Fibroblast of villous mesenchyme (primary cell): Measurements from ENCODE around the gene THG1L. TPM values are rescaled to one million over a fixed set of nuclear protein-coding genes. Genes with fewer than 3 reads are reported as not detected.
"Not testable (repeated sequence)": the region's sequence is repeated elsewhere in the genome, so short reads cannot be mapped to it uniquely, and the experiment has no call there.

Experiments
- DNase-seq: peaks from one replicate; pipeline ENCODE4 v3.0.0-alpha.2; 2010; ENCODE audit warnings: low read depth
- H3K4me3 ChIP-seq: 2 replicates; pipeline ENCODE4 v1.5.1; 2011; ENCODE audit warnings: low read depth, mild to moderate bottlenecking, low read length
- CTCF ChIP-seq: IDR thresholded peaks from 2 replicates; pipeline ENCODE4 v1.5.1; 2012; ENCODE audit warnings: low read depth, mild to moderate bottlenecking, low read length; ENCODE audit not compliant: insufficient read depth
- total RNA-seq: library from RNA; depleted of rRNA; stranded (reverse); fragments of >200 nt; gene quantifications from 2 replicates; pipeline ENCODE4 v1.2.3, GENCODE V29; 2012

The THG1L gene
- 18.4 and 21.6 TPM in 2 replicates for total RNA-seq

GRCh38 chr5:157731272-157732129 lies at the start of gene THG1L:
THG1L (plus strand) TSS chr5:157731420; CDS start chr5:157731441, 21 bp downstream.
- no peak for TF ChIP-seq CTCF
- peak; percentile 98 for DNase-seq
- H3K4me3 ChIP-seq: peak within 1 kb of the TSS; percentile 65

GRCh38 chr5:157682257-157682656 lies 49.0 kb upstream of the THG1L start:
- no peak overlapping the region for H3K4me3 ChIP-seq
- TF ChIP-seq CTCF: no peak
- DNase-seq: no peak

- DNase-seq, H3K4me3 ChIP-seq: not testable (repeated sequence)
These were observed 44.7 kb upstream of the THG1L start for GRCh38 chr5:157686276-157687197.

- TF ChIP-seq CTCF: no peak
- H3K4me3 ChIP-seq: no peak overlapping the region
- no peak for DNase-seq
These were observed 44.0 kb upstream of the THG1L start for GRCh38 chr5:157687198-157687554.

- no peak for DNase-seq
- peak; percentile 3 for TF ChIP-seq CTCF
- H3K4me3 ChIP-seq: no peak overlapping the region
These were observed 41.1 kb upstream of the THG1L start for GRCh38 chr5:157689942-157690689.

- no peak for DNase-seq
- TF ChIP-seq CTCF: no peak
- H3K4me3 ChIP-seq: no peak overlapping the region
These were observed 40.4 kb upstream of the THG1L start for GRCh38 chr5:157690690-157691433.

- DNase-seq, H3K4me3 ChIP-seq: not testable (repeated sequence)
These were observed 37.4 kb upstream of the THG1L start for GRCh38 chr5:157693816-157694215.

GRCh38 chr5:157696154-157696553 lies 35.1 kb upstream of the THG1L start:
- H3K4me3 ChIP-seq, DNase-seq: not testable (repeated sequence)

GRCh38 chr5:157698674-157699073 lies 32.5 kb upstream of the THG1L start:
- H3K4me3 ChIP-seq, DNase-seq: not testable (repeated sequence)
